Activated CD4-positive, alpha-beta T cell treated with anti-CD3 and anti-CD28 coated beads, Interleukin-2, amount 50 U/mL, for 16 hours (primary cell): ENCODE data around the gene SLC38A9.

ENCODE experiments used
- DNase-seq: peaks from one replicate; pipeline ENCODE4 v3.0.0-alpha.2; 2020

Gene SLC38A9

DNA sequence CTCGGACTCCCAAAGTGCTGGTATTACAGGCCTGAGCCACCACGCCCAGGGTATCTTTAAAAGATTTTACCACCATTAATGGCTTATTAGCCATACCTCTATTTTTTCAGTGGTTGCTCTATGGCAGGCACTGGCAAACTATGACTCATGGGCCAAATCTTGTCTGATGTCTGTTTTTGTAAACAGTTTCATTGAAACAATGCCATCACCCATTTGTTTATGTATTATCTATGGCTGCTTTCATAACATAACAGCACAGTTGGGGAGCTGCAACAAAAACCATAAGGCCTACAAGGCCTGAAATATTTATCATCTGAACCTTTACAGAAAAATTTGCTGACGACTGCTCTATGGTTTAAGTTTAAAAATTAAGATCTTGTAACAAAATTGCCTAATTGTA, 66.8 kb downstream of the SLC38A9 start:
- DNase-seq, result no peak

DNA sequence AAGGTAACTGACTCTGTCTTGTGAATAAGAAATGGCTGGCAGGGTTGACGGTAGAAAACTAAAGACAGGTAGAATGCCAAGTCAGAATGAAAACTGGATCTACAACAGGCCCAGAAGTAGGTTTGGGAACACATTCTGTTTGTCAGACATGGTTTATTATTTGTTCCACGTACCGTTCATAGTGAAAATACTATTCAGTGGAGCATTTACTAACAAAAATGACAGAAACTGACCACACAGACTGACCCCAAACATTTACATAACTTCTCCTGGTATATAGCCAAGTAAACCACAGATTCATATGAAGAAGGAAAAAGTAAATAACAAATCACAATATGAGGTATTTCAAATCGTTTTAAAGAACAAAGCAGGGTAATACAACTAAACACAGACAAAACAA, 73.7 kb downstream of the SLC38A9 start:
- DNase-seq, result no peak

DNA sequence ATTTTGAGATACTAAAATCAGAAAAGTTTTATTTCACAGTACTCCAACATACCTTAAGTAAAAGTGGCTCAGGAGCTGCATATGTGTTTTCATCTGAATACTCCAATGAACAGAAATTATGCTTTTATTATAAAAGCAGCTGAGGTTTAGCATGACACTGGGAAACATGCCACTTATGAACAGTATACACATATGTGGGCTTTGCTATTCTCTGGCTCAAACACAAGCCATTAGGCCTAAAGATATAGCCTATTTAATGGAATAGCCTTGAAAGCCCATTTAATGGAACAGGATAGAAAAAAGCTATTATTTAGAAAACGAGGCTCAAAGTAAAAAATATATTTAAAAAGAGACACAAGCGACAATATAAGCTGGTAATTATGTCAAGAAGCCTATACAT, 74.1 kb downstream of the SLC38A9 start:
- no peak for DNase-seq

DNA sequence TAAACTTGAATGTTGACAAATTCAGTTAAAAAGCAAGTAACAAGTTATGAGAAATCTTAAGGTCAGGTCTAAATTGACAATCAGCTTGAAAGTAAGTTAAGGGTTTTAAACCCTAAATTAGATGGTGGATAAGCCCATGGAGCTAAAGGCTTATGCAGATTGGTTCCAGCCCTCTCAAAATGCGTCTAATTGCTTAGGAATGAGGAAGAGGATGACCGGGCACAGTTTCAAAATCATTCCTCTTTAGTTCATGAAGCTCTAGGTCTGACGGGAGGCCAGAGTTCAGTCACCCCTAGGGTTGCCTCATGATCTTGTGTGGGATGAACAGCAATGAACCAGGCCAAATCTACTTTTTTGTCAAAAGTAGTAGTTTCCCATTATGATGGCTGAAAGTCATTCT, 75.4 kb downstream of the SLC38A9 start:
- DNase-seq, result no peak

DNA sequence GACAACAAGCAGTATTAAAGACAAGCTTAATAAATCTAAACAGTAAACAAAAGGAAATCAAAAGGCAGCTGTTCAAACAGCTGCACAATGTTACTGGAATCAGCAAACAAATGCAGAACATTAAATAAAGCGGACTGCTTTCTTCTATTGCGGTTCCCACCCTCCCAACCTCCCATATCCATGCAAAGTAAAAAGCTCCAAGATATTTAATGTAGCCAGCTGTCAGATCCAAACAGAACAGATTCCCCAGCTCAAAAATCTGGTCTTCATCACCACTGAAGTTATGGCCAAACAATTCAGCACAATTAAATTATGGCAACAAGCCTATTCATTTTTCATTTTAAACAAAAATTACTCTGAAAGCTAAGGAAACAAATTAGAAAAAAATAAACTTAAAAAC, 75.9 kb downstream of the SLC38A9 start:
- no peak for DNase-seq

DNA sequence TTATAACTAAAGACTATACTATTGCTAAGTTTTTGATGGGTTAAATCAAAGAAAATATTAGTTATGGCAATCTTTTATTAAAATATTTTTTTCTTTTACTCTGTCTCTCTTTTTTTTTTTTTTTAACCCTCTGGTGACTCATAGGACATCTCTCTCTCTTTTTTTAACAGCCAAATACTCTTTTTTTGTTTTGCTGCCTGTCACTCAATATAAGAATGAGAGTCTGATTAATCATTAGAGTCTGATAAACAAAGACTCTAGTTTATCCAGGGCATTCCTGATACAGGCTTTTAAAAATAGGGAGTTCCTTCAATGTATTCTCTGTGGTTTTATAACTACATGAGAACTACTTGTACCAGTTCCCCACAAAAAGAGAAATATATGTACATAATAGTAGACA, 77.3 kb downstream of the SLC38A9 start:
- DNase-seq, result no peak

DNA sequence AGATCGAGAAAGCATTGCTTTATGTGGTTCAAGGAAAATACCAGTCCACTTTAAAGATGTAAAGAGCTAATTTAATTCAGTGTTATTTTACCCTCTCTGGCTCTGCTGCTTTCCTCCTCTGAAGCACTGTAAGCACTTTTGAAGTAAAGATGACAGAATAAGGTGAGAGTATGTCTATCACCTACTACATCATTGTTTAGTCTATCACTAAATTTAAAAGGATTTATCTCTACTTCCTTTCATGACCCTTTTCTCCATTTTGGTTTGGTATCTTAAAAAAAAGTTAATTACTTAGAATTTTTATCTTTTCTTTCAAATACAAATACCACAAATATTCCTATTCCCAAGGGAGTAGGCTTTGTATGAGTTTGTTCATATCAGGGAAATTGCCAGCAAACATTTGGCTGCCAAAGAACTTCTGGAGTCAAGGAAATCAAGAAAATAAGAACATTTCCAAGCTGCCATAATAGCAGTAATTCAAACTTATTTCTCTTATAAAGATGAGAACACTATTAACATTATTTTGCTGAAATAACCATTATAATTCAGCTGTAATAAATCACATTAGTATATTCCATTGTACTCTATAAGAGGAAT, 77.8 kb downstream of the SLC38A9 start:
- DNase-seq, result no peak

DNA sequence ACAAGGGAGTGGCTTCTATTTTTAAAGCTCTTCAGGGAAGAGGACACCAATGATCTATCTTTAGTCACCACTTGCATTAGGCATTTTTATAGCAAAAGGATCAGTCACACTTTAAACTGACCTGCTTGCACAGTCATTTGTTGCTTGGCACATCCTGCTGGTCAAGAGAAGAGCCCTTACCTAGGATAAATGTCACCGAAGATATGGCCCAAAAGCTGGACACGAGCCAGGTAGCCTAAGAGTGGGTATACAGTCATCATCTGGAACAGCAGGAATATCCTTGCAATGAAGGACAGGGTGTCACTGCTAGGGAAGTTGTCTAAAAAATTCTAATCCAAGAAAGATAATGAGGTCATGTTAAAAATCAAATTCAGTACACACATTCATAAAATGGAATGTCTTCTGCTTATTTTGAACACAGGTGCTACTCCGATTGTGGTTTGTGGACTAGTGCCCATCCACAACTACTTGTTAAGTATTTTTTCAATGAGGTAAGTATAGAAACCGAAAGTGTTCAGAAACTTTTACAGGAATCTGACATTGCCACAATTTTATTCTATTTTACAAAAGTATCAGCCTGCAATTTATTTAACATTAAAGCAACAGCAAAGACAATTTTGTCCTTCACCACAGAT, 78.4 kb downstream of the SLC38A9 start:
- no peak for DNase-seq

DNA sequence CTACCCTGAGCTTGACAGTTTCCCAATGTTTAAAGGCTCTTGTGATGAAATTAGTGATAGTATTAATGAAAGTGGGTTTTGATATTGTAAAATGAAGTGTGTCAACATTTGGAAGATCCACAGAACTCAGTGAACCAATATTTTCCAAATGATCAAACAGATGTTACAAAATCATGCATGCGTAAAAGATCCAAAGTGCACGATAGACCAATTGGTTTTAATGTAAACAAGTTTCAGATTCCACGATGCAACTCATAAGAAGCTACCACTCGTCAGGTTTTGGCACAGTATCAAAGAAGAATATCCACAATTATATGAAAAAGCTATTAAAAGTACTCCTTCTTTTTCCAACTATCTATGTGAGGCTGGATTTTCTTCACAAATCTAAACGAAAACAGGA, 82.3 kb downstream of the SLC38A9 start:
- DNase-seq, result no peak

DNA sequence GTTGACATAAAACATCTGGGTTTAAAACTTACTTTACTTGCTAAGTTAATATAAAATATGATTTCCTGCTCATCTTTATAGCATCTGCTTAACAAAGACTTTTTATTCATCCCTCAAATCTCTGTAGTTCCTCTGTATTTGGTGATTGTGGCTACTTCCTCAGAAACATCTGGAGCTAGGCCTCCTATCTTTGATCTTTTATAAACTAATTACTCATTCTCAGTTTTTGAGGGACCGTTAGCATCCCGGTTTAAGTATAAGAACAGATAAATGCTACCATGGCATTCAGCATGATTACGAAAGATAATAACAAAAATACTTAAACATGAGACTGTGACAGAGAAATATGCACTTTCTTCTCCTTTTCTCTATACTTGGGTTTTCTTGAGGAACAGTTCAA, 85.3 kb downstream of the SLC38A9 start:
- DNase-seq, result no peak

DNA sequence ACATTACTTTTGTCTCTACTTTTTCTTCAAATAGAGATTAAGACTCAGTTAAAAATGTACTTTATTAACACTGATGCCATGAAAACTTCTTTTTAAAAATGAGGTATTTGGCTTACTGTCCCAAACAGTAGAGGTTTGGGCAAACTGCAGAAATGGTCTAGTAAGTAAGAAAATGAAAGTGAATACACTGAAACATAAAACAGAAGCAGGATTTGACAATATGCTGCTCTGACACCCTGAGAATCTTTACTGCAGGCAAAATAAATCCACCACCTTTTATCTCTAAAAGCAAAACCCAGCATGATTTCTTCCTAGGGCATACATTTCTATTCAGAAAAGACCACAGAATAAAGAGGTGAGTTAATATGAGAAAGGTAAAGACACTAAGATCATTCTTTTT, 86.2 kb downstream of the SLC38A9 start:
- DNase-seq, result no peak

DNA sequence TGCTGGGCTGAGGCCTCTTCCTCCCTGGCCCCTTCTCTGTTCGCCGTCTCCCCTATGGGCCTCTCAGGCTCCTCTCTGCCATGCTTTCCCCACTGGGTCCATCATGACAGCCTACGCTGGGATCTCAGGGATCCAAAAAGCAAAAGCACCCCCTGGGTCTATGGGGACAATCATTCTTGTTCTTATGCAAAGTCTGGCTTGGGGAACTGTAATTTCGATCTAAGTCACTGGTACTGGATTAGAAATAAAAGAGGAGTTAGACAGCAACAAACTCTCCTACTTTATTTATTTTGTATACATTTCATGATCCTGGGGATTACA, 86.6 kb downstream of the SLC38A9 start:
- no peak for DNase-seq

DNA sequence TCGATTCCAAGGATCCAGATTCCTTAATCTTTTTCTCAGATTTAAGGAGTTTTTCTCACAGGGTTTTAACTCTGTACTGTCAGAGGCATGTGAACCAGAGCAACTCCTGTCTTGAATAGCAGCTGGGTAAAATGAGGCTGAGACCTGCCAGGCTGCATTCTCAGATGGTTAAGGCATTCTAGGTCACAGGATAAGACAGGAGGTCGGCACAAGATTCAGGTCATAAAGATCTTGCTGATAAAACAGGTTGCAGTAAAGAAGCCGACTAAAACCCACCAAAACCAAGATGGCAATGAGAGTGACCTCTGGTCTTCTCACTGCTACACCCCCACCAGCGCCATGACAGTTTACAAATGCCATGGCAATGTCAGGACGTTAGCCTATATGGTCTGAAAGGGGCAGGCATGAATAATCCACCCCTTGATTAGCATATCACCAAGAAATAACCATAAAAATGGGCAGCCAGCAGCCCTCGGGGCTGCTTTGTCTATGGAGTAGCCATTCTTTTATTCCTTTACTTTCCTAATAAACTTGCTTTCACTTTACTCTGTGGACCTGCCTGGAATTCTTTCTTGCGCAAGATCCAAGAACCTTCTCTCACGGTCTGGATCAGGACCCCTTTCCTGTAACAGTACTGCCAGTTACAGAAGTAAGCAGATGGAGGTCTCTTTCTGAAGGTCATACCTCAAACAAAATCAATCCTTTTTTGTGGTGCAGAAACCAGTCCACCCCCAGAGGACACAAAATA, 87.1 kb downstream of the SLC38A9 start:
- DNase-seq, result no peak

DNA sequence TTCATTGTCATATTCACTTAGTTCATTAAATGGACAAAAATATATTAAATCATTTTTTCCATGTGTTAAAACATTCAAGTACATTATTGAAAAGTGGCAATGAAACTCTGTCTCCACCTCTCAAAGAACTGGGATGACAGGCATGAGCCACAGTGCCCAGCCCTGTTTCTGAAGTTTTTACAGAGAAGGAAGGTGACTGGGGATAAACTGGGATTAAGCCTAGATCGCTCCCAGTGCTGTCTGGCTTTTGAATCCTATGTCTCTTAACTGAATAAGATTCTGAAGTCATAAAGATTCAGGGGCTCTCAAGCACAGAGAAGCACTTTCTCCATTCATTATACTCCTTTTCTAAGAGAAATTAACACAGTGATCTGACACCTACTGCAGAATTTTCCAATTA, 88.3 kb downstream of the SLC38A9 start:
- DNase-seq, result no peak

DNA sequence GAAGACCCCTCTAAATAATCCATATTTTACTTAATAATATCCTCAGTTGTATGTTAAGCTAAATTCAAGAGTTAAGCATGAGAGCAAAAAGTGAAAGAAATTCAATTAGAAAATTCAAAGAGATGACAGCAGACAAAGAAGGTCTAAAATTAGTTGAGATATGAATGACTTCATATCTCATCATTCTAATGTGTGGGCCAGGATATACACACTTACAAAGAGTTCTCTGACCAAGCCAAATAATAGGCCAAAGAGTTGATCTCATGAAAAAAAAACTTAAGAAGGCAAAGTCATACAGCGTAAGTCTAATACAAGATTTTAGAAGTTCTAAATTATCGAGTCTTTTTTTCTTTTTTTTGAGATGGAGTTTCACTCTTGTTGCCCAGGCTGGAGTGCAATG, 89.7 kb downstream of the SLC38A9 start:
- no peak for DNase-seq

DNA sequence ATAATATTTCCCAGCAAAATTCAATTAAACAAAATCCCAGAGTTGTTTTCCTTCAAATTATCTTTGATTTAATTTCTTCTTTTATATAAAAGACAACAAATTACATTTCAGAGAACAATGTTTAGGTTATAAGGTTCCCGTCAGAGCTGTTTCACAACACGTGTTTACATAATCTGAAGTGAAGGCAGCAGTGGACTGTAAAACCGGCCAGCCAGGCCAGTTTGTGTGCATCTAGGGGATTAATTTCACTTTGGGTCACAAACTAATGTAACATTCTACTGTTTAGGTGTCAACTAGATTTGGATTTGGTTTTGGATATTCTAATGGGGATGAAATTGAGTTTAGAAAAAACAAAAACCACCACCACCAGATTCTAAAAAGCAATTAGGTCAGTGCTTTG, 90.9 kb downstream of the SLC38A9 start:
- no peak for DNase-seq

DNA sequence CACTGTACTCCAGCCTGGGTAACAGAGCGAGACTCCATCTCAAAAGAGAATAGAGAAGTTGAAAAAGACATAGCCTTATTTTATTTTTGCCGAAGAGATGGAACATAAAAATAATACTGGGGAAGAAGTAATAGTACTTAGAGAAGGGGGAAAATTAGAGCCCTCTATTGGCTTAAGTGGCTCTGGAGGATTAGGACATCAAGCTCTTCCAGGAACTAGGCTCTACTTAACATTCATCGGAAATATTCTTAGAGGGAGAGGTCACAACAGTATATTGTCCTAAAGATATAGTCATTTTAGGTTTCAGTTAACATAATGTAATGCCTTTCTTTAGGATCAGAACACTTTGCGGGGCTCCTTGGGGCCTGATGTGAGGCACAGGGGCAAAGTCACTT, 91.4 kb downstream of the SLC38A9 start:
- DNase-seq, result no peak

DNA sequence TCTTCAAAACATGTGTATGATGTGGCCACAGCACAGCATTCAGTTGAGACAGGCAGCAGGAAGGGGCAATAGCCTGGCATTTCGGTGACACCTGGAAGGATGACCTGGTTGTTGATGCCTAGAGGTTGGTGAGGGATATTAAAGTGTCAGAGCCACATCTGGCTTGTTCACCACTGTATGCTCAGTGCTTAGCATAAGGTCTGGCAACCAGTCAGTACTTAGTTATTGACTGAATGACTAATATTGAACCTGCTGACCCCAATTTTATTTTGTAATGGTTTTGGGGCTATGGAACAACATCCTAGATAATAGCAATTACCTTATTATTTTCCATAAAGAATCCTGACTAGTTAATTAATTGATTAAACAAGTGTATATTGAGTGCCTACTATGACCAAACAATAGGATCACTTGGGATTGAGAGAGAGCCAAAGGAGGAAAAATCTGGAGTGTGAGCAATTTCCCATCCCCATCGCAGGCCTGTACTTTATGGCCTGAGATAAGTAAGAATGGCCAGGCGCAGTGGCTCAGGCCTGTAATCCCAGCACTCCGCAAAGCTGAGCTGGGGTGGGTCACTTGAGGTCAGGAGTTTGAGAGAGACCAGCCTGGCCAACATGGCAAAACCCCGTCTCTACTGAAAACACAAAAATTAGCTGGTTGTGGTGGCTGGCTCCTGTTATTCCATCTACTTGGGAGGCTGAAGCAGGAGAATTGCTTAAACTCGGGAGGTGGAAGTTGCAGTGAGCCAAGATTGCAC, 91.9 kb downstream of the SLC38A9 start:
- DNase-seq, result no peak

DNA sequence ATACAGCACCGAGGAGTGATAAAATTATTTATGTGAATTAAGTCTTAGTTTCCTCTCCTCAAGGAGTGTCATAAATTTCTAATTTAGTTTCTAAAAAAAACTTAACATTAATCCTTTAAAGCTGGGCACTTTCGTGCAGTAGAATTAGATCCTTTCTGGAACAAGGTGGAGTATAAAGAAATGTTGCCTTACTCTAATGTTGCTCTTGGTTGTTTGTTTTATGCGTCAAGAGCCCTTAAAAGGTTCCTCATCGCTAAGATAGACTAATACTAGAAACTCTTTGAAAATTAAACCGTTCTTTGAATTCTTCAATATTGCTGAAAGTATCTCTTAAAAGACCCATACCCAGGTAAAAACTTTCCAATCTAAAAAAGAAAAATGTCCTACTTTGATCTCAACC, 93.8 kb downstream of the SLC38A9 start:
- no peak for DNase-seq

DNA sequence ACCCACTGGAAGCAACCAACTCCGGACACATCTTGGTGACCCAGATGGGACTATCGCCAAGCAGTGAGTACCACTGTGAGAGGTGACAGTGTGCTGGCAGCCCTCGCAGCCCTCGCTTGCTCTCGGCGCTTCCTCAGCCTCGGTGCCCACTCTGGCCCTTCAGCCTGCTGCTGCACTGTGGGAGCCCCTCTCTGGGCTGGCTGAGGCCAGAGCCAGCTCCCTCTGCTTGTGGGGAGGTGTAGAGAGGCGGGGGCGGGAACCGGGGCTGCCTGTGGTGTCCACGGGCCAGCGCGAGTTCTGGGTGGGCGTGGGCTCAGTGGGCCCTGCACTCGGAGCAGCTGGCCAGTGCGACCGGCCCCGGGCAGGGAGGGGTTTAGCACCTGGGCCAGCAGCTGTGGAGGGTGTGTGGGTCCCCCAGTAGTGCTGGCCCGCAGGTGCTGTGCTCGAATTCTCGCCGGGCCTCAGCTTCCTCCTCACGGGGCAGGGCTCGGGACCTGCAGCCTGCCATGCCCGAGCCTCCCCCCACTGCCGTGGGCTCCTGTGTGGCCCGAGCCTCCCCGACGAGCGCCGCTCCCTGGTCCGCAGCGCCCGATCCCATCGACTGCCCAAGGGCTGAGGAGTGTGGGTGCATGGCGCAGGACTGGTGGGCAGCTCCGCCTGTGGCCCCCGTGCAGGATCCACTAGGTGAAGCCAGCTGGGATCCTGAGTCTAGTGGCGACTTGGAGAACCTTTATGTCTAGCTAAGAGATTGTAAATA, 98.8 kb downstream of the SLC38A9 start:
- no peak for DNase-seq

DNA sequence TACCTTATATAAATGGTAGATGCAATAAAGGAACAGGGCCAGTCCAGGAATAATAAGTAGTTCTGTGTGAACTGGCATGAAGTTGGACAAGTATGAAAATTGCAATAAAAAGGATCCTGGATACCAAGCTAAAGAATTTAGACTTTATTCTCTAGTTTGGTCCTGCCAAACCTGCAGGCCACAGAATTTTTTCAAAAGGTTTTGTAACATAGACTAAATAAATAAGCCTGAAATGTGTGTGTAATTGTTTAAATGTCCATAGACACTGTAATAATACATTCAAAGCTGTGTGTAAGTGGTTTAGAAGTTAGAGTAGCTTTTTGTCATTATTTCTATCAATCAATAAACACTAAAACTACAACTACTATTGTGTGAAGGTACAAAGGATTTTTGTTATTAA, 101.6 kb downstream of the SLC38A9 start:
- no peak for DNase-seq

DNA sequence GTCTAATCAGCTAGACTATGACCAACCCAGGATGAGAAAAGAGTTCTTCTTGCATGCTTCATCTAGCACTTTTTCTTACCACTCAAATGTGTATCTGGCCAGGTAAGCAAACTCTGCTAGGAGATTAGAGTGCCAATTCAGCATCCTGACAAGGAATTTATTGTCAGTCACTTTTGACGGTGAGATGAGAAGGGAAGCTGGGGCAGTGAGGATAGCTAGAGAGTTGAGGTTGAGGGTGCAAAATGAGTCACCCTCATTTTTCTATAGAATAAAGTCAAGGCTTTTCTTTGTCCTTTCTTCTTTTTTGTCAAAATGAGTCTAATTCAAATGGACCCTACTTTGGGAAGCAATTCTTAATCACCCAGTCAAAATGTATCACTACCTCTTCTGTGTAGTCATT, 102.7 kb downstream of the SLC38A9 start:
- DNase-seq, result peak; percentile 14
